ENCODE measurements around the gene GPR180. TPM values are rescaled to one million over a fixed set of nuclear protein-coding genes. Genes with fewer than 3 reads are reported as not detected.
A peak's percentile ranks its signal among the peaks of the same experiment; 100 is the strongest.
"Not testable (repeated sequence)": the region's sequence is repeated elsewhere in the genome, so short reads cannot be mapped to it uniquely, and the experiment has no call there.

The GPR180 gene
- total RNA-seq, 2 experiments from 2014 or later = 8.0 to 8.6 TPM

DNA sequence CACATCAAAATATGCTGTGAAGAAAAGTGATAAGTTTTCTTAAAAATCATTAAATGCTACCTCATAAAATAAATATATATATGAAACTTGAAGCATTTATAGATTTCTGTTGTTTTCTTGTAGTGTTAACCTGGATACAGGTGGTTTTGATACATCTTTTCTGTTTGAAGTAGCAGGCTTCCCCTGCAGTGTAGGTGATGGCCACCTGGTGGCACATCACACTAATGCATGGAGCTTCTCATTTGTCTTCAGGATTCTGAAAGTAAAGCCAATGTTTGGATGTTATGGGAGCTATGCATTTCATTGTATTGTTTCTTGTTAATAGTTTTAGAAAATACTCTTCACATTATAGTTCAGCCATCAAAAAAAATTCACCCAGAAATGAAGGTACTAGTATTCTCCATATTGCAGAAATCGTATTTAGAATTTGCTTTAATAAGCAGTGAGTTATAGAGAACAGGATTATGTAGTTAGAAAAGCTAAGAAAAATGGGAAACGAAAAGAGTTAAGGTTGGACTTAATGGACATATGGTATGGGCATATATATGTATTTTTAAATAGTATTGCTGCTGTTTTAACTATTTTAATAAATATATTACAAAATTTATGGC, 18.7 kb downstream of the GPR180 start:
- H3K4me1 Mint-ChIP-seq = peaks cover 10% of the 10 kb centered on the region
- H3K9me3 Mint-ChIP-seq (ENCODE audit: low read depth) = no peaks in the 10 kb centered on the region
- H3K27ac Mint-ChIP-seq = no peak overlapping the region
- ATAC-seq (peak; percentile 63), DNase-seq (peak; percentile 51)
- H3K36me3 Mint-ChIP-seq (ENCODE audit: low read depth) = peaks cover 46% of the 10 kb centered on the region
- intact Hi-C loops (cut with DNase I, micrococcal nuclease) = loop anchor here (1.0 to 5.0 kb wide), 2 partner anchors 92 to 784 kb away; partner anchors contain the start of gene SOX21 (in 1 of the 2)
- POLR2A ChIA-PET = interaction anchor here (0.7 kb wide), 2 partner anchors 12 to 135 kb away, joined by 3 read pairs; no protein-coding TSS in a partner anchor
- no peaks in the 10 kb centered on the region for H3K27me3 Mint-ChIP-seq
- CTCF ChIA-PET = interaction anchor here (0.8 to 8.9 kb wide), 23 partner anchors 9 to 784 kb away, joined by 3 to 176 read pairs (median 4); partner anchors contain the start of genes GPR180 and TGDS
- no peak overlapping the region for H3K4me3 Mint-ChIP-seq

DNA sequence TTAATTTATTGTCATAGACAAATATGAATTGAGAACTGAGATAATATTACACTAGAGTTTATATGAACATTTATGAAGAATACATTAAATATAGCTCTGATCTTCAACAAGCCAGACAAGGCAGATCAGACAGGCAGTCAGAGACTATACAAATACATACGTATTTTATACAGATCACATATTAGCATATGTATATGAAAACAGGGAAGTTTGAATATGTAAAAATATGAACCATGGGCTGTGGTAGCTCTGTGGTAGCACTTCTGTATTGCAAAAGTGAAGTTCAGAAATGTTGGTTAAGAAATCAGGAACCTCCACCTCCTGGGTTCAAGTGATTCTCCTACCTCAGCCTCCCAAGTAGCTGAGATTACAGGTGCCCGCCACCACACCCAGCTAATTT, 20.7 kb downstream of the GPR180 start:
- CTCF ChIA-PET = interaction anchor here (0.6 to 8.9 kb wide), 5 partner anchors 9 to 782 kb away, joined by 3 to 176 read pairs (median 5); no protein-coding TSS in a partner anchor
- Mint-ChIP-seq H3K9me3 (ENCODE audit: low read depth) (no peaks in the 10 kb centered on the region), H3K4me1 (no peaks in the 10 kb centered on the region), H3K27me3 (no peaks in the 10 kb centered on the region), H3K4me3 (no peak overlapping the region), H3K36me3 (ENCODE audit: low read depth) (peaks cover 46% of the 10 kb centered on the region), H3K27ac (no peak overlapping the region)
- ATAC-seq (no peak), DNase-seq (no peak)
- POLR2A ChIA-PET = no interaction called here
- intact Hi-C loops (cut with DNase I, micrococcal nuclease) = loop anchor here in 1 of 2 experiments (5.0 kb wide), 1 partner anchor 90 kb away; the partner anchor contains the start of gene SOX21

DNA sequence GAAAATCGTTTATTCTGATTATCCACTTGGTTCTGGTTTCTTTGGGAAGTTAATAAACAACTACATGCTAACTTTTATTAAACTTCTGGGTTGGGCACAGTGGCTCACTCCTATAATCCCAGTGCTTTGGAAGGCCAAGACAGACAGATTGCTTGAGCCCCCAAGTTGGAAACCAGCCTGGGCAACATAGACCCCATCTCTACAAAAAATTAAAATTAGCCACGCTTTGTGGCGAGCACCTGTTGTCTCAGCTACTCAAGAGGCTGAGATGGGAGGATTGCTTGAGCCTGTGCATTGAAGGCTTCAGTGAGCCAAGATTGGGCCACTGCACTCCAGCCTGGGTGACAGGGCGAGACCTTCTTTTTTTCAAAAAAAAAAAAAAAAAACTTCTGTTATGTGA, 21.7 kb downstream of the GPR180 start:
- intact Hi-C loops (cut with DNase I, micrococcal nuclease) = loop anchor here in 1 of 2 experiments (5.0 kb wide), 1 partner anchor 89 kb away; the partner anchor contains the start of gene SOX21
- no peaks in the 10 kb centered on the region for H3K4me1 Mint-ChIP-seq
- no peak for DNase-seq
- peaks cover 45% of the 10 kb centered on the region for H3K36me3 Mint-ChIP-seq (ENCODE audit: low read depth)
- CTCF ChIA-PET = interaction anchor here (8.9 kb wide), 1 partner anchor 188 kb away, joined by 176 read pairs; no protein-coding TSS in a partner anchor
- no peak for ATAC-seq
- no peaks in the 10 kb centered on the region for H3K9me3 Mint-ChIP-seq (ENCODE audit: low read depth)
- POLR2A ChIA-PET = no interaction called here
- no peak overlapping the region for H3K4me3 Mint-ChIP-seq
- H3K27ac Mint-ChIP-seq = no peak overlapping the region
- H3K27me3 Mint-ChIP-seq = no peaks in the 10 kb centered on the region

DNA sequence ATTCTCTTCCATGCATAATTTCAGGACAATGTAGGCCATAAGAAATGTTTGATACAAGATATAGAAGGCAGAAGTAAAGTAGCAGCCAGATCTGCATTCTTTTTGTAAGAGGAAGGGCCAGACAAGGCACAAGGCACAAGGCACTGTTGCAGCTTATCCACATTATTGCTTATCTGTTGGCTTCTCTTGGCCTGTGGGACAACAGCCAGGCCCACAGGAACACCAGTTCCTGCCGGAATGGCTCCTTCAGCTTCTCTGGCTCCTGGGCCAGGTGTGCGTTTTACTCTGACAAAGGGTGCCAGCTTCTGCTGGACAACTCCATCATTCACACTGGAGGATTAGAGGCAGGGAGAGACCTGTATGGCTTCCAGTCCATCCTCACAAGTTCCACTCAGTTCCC, 29.2 kb downstream of the GPR180 start:
- intact Hi-C loops (cut with DNase I, micrococcal nuclease) = no loop called here
- peaks cover 49% of the 10 kb centered on the region for H3K36me3 Mint-ChIP-seq (ENCODE audit: low read depth)
- DNase-seq (no peak), ATAC-seq (no peak)
- H3K27ac Mint-ChIP-seq = no peak overlapping the region
- H3K9me3 Mint-ChIP-seq (ENCODE audit: low read depth) = peaks cover 2% of the 10 kb centered on the region
- POLR2A ChIA-PET = no interaction called here
- H3K27me3 Mint-ChIP-seq = no peaks in the 10 kb centered on the region
- H3K4me3 Mint-ChIP-seq = no peak overlapping the region
- CTCF ChIA-PET = interaction anchor here (0.5 kb wide), 1 partner anchor 59 kb away, joined by 3 read pairs; no protein-coding TSS in a partner anchor
- peaks cover under 1% of the 10 kb centered on the region for H3K4me1 Mint-ChIP-seq

DNA sequence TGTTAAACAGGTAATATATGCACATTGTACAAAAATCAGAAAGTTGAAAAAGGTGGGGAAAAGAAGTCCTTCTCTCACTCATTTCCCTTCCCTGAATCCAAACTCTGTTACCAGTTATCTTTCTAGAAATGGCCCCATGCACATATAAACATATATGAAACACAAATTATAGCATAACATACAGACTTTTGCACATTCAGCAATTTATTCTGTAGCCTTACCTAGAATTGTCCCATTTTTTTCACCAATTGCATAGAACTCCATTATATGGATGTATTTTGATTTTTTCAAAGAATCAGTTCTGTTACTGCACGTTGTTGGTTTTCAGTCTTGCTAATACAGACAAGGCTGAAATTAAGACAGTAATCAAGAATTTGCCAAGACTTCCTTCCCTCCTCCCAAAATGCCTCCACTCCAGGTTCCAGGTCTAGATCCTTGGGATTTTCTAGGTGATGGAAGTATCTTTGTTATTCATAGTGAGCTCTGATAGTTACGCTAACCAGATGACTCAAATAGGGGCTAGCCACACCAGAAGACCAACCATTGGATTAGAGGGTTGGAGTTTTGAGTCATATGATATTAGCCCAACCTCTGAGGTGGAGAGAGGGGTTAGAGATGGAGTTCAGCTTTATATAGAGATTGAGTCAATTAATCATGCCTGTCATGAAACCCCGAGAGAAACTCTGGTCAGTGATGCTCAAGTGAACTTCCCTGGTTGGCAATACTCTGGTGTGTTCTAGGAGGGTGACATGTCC, 30.7 kb downstream of the GPR180 start:
- H3K36me3 Mint-ChIP-seq (ENCODE audit: low read depth) = peaks cover 44% of the 10 kb centered on the region
- intact Hi-C loops (cut with DNase I, micrococcal nuclease) = no loop called here
- no peak for DNase-seq
- H3K27me3 Mint-ChIP-seq = no peaks in the 10 kb centered on the region
- H3K9me3 Mint-ChIP-seq (ENCODE audit: low read depth) = peaks cover 4% of the 10 kb centered on the region
- peaks cover 8% of the 10 kb centered on the region for H3K4me1 Mint-ChIP-seq
- ChIA-PET POLR2A (no interaction called here), CTCF (interaction anchor here (0.7 to 1.5 kb wide), 2 partner anchors 11 to 44 kb away, joined by 3 to 5 read pairs; no protein-coding TSS in a partner anchor)
- H3K27ac Mint-ChIP-seq = no peak overlapping the region
- ATAC-seq = no peak
- no peak overlapping the region for H3K4me3 Mint-ChIP-seq

DNA sequence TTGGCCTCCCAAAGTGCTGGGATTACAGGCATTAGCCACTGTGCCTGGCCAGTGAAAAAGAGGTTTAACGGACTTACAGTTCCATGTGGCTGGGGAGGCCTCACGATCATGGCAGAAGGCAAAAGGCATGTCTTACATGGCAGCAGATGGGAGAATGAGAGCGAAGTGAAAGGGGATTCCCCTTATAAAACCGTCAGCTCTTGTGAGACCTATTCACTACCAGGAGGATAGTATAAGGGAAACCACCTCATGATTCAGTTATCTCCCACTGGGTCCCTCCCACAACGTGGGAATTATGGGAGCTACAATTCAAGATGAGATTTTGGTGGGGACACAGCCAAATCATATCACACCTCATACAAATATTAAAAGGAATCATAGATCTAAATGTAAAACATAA, 34.4 kb downstream of the GPR180 start:
- CTCF ChIA-PET = interaction anchor here (0.6 kb wide), 1 partner anchor 694 kb away, joined by 3 read pairs; no protein-coding TSS in a partner anchor
- DNase-seq; intact Hi-C loops (cut with DNase I, micrococcal nuclease); POLR2A ChIA-PET; H3K9me3 Mint-ChIP-seq (ENCODE audit: low read depth); H3K27me3 Mint-ChIP-seq; H3K4me3 Mint-ChIP-seq; H3K4me1 Mint-ChIP-seq; H3K27ac Mint-ChIP-seq: not testable (repeated sequence)
- peak; percentile 74 for ATAC-seq
- peaks cover 30% of the 10 kb centered on the region for H3K36me3 Mint-ChIP-seq (ENCODE audit: low read depth)

DNA sequence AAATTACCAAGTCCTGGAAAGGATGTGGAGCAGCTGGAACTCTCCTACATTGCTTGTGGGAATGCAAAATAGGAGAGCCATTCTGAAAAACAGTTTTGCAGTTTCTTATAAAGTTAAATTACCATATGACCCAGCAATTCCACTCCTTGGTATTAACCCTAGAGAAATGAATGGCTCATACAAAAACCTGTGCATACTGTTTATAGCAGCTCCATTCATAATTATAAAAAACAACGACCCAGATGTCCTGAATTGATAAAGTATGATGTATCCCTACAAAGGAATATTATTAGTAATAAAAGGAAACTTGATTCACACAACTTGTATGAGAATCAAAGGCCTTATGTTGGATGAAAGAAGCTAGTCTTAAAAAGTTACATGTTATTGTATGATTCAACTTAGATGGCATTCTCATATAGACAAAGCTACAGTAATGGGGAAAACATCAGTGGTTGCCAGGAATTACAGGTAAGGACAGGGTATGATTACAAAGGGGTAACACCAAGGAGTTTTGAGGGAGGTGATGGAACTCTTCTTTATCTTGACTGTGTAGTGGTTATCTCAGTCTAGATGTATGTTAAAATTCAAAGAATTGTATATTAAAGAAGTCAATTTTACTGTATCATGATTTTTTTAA, 35.4 kb downstream of the GPR180 start:
- POLR2A ChIA-PET = no interaction called here
- Mint-ChIP-seq H3K27ac (no peak overlapping the region), H3K4me3 (no peak overlapping the region), H3K4me1 (peaks cover 8% of the 10 kb centered on the region), H3K27me3 (peaks cover 5% of the 10 kb centered on the region), H3K36me3 (ENCODE audit: low read depth) (peaks cover 24% of the 10 kb centered on the region), H3K9me3 (ENCODE audit: low read depth) (peaks cover 4% of the 10 kb centered on the region)
- ATAC-seq (peak; percentile 23), DNase-seq (no peak)
- intact Hi-C loops (cut with DNase I, micrococcal nuclease) = no loop called here
- CTCF ChIA-PET = interaction anchor here (0.9 kb wide), 1 partner anchor 33 kb away, joined by 3 read pairs; no protein-coding TSS in a partner anchor

DNA sequence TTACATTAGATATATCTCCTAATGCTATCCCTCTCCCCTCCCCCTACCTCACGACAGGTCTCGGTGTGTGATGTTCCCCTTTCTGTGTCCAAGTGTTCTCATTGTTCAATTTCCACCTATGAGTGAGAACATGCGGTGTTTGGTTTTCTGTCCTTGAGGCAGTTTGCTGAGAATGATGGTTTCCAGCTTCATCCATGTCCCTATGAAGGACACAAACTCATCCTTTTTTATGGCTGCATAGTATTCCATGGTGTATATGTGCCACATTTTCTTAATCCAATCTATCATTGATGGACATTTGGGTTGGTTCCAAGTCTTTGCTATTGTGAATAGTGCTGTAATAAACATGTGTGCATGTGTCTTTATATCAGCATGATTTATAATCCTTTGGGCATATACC, 36.0 kb downstream of the GPR180 start:
- H3K27ac Mint-ChIP-seq; DNase-seq; H3K9me3 Mint-ChIP-seq (ENCODE audit: low read depth); H3K4me1 Mint-ChIP-seq; POLR2A ChIA-PET; H3K27me3 Mint-ChIP-seq; ATAC-seq; H3K4me3 Mint-ChIP-seq; intact Hi-C loops (cut with DNase I, micrococcal nuclease): not testable (repeated sequence)
- peaks cover 18% of the 10 kb centered on the region for H3K36me3 Mint-ChIP-seq (ENCODE audit: low read depth)
- CTCF ChIA-PET = interaction anchor here (0.9 kb wide), 1 partner anchor 34 kb away, joined by 3 read pairs; no protein-coding TSS in a partner anchor

DNA sequence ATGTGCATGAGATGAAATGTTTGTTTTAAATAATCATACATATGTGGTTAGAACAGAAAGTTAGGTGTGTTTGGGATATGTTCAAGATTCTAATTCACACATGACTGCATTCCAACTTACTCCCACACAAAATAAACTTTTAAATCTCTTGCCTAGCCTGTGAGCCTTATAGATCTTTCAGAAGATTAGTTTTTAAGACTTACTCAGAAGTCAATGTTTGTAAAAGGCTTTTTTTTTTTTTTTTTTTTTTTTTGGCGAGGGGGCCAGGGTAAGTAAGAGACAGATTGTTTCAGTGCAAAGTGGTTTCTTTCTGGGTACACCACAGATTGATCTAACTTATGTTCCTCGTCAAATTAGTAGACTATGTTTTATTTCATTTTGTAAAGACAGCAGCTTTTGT, 39.1 kb downstream of the GPR180 start:
- DNase-seq (no peak), ATAC-seq (no peak)
- H3K9me3 Mint-ChIP-seq (ENCODE audit: low read depth) = peaks cover 2% of the 10 kb centered on the region
- intact Hi-C loops (cut with DNase I, micrococcal nuclease) = no loop called here
- no peaks in the 10 kb centered on the region for H3K36me3 Mint-ChIP-seq (ENCODE audit: low read depth)
- H3K27ac Mint-ChIP-seq = no peak overlapping the region
- peaks cover 5% of the 10 kb centered on the region for H3K27me3 Mint-ChIP-seq
- ChIA-PET POLR2A (no interaction called here), CTCF (interaction anchor here (0.5 kb wide), 1 partner anchor 29 kb away, joined by 3 read pairs; no protein-coding TSS in a partner anchor)
- peaks cover 8% of the 10 kb centered on the region for H3K4me1 Mint-ChIP-seq
- no peak overlapping the region for H3K4me3 Mint-ChIP-seq

DNA sequence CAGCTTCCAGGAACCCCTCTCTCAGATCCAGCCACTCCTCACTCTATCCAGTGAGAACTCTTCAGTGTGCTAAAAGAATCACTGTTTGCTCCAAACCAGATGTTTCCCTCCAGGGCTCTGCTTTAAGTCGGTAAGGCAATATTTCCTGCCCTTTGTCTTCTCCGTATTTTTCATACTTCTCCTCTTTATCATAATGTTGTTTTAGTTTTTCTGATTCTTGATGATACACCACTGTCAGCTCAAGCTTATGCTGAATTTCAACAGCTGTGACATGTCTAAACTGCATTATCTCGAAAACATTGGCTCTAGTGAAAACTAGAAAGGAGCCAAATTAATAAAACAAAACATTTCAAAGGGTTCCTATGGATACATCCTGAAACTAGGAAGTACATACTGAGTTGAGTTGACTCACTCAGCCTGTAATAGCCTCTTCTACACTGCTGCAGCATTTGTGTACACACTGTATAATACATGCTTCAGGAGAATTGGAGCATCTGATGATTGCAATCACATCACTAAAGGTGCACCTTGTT, 39.8 kb downstream of the GPR180 start:
- intact Hi-C loops (cut with DNase I, micrococcal nuclease) = no loop called here
- Mint-ChIP-seq H3K27ac (no peak overlapping the region), H3K36me3 (ENCODE audit: low read depth) (no peaks in the 10 kb centered on the region), H3K27me3 (peaks cover 5% of the 10 kb centered on the region), H3K4me1 (peaks cover 1% of the 10 kb centered on the region), H3K9me3 (ENCODE audit: low read depth) (no peaks in the 10 kb centered on the region), H3K4me3 (no peak overlapping the region)
- DNase-seq = no peak
- POLR2A ChIA-PET = no interaction called here
- ATAC-seq = no peak
- CTCF ChIA-PET = no interaction called here

DNA sequence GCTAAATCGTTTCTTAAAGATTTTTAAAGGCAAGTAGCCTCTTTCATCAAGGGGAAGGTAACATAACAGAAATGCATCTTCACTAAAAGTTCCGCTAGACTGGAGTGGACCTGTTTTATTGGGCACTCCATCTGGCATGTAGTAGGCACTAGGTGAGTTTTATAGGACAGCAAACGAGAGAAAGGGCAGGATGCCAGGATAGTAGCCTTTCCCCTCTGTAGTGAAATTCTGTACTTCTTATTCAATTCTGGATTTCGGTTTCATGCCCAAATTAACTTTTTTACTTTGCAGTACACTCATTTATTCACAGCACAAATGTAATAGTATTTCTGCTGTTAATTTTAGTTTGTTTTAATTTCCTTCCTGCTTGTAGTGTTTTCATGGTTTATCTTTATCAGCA, 45.2 kb downstream of the GPR180 start:
- Mint-ChIP-seq H3K27me3 (no peaks in the 10 kb centered on the region), H3K27ac (no peak overlapping the region), H3K9me3 (ENCODE audit: low read depth) (no peaks in the 10 kb centered on the region), H3K36me3 (ENCODE audit: low read depth) (no peaks in the 10 kb centered on the region), H3K4me3 (no peak overlapping the region), H3K4me1 (no peaks in the 10 kb centered on the region)
- ChIA-PET POLR2A (no interaction called here), CTCF (no interaction called here)
- intact Hi-C loops (cut with DNase I, micrococcal nuclease) = loop anchor here in 1 of 2 experiments (5.0 kb wide), 1 partner anchor 520 kb away; no protein-coding TSS in a partner anchor
- DNase-seq (no peak), ATAC-seq (no peak)
